Astrocyte of the cerebellum (primary cell): Measurements from ENCODE around the gene DMRTA2.

Source experiments
- DNase-seq: peaks from one replicate; pipeline ENCODE4 v3.0.0-alpha.2; 2011; ENCODE audit warnings: low read depth
- H3K4me3 ChIP-seq: 2 replicates; pipeline ENCODE4 v1.5.1; 2011; ENCODE audit warnings: mild to moderate bottlenecking, low read depth, low read length, moderate library complexity
- CTCF ChIP-seq: IDR thresholded peaks from 2 replicates; pipeline ENCODE4 v1.5.1; 2012; ENCODE audit warnings: low read length, low read depth, moderate library complexity, mild to moderate bottlenecking; ENCODE audit errors: missing control alignments
- in situ Hi-C: cut with HindIII; loops from 2 replicates; pipeline ENCODE4 v1.10.0; 2017; ENCODE audit warnings: low sequenced_read_pairs

Gene DMRTA2

DNA sequence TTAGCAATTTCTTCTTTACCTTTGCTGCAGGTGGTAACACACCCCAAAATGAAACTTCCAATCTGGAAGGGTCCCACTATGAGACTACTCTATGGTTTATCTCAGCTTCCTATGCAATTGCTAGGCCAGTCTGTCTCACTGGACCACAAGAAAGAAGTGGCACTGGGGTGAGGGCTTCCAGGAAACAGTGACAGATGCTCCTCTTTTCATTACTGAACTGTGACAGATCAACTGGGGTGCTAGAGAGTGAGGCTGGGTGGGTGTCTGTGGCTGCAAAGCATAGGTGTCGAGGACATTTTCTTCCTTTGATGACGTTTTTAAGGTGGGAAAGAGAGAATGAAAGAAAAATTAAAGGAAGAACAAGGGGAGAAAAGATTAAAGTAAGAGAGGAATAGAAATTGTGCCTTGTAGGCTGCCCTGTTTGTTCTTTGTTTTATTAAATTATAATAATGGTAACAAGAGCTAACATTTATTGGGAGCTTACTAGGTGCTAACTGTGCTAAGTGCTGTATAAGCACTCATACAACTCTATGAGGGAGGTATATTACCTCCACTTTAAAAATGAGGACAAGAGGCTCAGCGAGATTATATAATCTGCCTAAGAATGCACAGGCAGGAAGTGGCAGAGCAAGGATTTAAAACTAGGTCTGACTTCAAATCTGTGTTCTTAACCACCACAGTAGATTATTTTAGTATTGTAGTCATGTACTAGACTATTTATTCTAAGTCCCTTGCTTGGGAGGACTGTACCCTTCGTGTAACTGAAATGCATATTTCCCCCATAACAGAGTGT, 27.8 kb upstream of the DMRTA2 start:
- TF ChIP-seq CTCF: no peak
- in situ Hi-C loops: no loop called here
- no peak for DNase-seq
- H3K4me3 ChIP-seq: no peak overlapping the region

DNA sequence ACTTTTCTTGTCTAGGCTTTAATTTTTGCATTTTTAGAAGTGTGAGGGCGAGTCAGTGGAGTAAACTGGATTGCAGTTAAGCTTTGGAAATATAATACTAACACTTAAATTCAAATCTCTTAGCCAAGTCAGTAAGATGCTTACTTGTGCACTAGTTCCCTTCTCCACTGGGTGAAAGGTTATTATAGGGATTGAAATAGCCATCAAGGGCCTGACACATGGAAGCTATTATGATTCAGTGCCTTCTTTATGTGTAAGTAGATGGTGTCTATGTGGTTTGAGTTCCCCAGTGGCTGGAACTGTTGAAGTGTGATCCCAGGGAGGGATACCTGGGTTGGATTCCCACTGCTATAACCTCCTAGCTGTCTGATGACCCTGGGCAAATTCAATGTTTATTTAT, 24.7 kb upstream of the DMRTA2 start:
- no peak for DNase-seq
- in situ Hi-C loops: no loop called here
- H3K4me3 ChIP-seq: no peak overlapping the region
- TF ChIP-seq CTCF: no peak

DNA sequence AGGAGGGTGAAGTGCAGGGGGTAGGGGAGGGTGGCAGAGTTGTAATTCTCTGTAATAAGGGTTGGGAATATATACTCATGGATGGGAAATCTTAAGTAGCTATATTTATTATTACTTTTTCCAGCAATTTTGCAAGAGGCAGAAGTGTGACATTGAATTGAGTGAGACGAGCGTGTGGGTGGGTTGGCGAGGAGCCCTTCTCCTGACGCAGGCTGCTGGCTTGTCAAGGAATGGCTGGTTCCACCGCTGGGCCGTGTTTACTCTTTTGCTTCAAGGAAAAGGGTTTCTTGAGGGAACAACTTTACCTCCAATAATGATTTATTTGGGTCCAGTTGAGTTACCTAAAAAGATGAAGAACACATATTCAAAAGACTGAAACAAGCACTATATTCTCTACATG, 17.9 kb upstream of the DMRTA2 start:
- DNase-seq: no peak
- in situ Hi-C loops: no loop called here
- TF ChIP-seq CTCF: no peak
- no peak overlapping the region for H3K4me3 ChIP-seq

DNA sequence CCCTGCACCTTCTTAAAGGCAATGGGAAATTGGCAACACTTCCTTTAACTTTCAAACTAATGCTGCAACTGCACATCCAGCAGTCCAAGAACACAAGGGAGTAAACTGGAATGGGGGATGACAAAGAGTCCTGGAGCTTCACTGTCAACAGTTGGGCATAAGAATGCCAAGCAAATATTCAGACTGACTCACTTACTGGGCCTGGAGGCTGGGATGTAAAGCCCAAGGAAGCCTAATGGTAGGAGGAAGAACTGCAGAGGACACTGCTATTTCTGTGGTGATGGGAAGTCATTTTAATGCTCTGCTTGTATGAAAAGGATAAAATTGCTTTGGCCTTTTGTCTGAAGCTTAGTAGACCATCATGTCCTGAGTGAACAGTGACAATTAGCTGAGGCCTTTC, 15.7 kb upstream of the DMRTA2 start:
- no peak for DNase-seq
- no peak overlapping the region for H3K4me3 ChIP-seq
- no peak for TF ChIP-seq CTCF
- in situ Hi-C loops: no loop called here

DNA sequence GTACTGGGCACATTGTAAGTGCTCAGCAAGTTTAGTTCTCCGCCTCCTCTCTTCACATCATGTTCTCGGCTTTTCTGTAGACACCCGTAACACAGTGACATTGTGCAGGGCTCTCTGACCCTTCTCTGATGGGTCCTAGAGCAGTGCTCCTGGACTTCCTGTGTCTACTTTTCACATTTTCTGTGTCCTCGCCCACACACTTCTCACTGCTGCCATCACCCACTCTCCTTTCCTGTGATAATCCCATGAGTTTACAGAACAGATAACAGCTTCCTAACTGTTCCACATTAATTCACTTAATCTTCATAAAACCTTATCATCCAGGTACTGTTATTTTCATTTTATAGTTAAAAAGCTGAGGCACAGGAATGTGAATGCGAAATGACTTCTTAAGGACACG, 13.2 kb upstream of the DMRTA2 start:
- no peak overlapping the region for H3K4me3 ChIP-seq

GRCh38 chr1:50430010-50430405, 6.8 kb upstream of the DMRTA2 start:
- in situ Hi-C loops: no loop called here
- no peak for TF ChIP-seq CTCF

More for the DNA sequence above, 13.2 kb upstream of the DMRTA2 start:
- no peak for DNase-seq
- in situ Hi-C loops: no loop called here
- TF ChIP-seq CTCF: no peak

More at GRCh38 chr1:50430010-50430405, 6.8 kb upstream of the DMRTA2 start:
- no peak overlapping the region for H3K4me3 ChIP-seq
- DNase-seq: no peak
